ENCODE data around the gene AHI1.
"Not testable (repeated sequence)": the region's sequence is repeated elsewhere in the genome, so short reads cannot be mapped to it uniquely, and the experiment has no call there.

Gene AHI1

GRCh38 chr6:135358985-135359384, 138.6 kb downstream of the AHI1 start:
- intact Hi-C loops (cut with DNase I): no loop called here
- DNase-seq: no peak

GRCh38 chr6:135358251-135358821, 139.2 kb downstream of the AHI1 start:
- no peak for DNase-seq
- intact Hi-C loops (cut with DNase I): no loop called here

GRCh38 chr6:135354407-135354806, 143.1 kb downstream of the AHI1 start:
- DNase-seq: no peak
- intact Hi-C loops (cut with DNase I): no loop called here

GRCh38 chr6:135353113-135353512, 144.4 kb downstream of the AHI1 start:
- no peak for DNase-seq
- intact Hi-C loops (cut with DNase I): no loop called here

GRCh38 chr6:135351635-135352034, 145.9 kb downstream of the AHI1 start:
- intact Hi-C loops (cut with DNase I): no loop called here
- no peak for DNase-seq

- DNase-seq: no peak
- intact Hi-C loops (cut with DNase I): no loop called here
Observed at GRCh38 chr6:135347887-135348286, 149.7 kb downstream of the AHI1 start.

- intact Hi-C loops (cut with DNase I): no loop called here
- DNase-seq: no peak
Observed at GRCh38 chr6:135346747-135347146, 150.8 kb downstream of the AHI1 start.

- DNase-seq: no peak
- intact Hi-C loops (cut with DNase I): no loop called here
Observed at GRCh38 chr6:135344526-135344925, 153.0 kb downstream of the AHI1 start.

- intact Hi-C loops (cut with DNase I): not testable (repeated sequence)
Observed at GRCh38 chr6:135339920-135340319, 157.6 kb downstream of the AHI1 start.

GRCh38 chr6:135334169-135334568, 163.4 kb downstream of the AHI1 start:
- no peak for DNase-seq
- intact Hi-C loops (cut with DNase I): no loop called here

More at GRCh38 chr6:135339920-135340319, 157.6 kb downstream of the AHI1 start:
- DNase-seq: not testable (repeated sequence)

- intact Hi-C loops (cut with DNase I): no loop called here
- DNase-seq: no peak
Observed at GRCh38 chr6:135331002-135331401, 166.5 kb downstream of the AHI1 start.

- intact Hi-C loops (cut with DNase I): no loop called here
- no peak for DNase-seq
Observed at GRCh38 chr6:135329851-135330803, 167.4 kb downstream of the AHI1 start.

GRCh38 chr6:135328136-135328535, 169.4 kb downstream of the AHI1 start:
- intact Hi-C loops (cut with DNase I): no loop called here
- no peak for DNase-seq

GRCh38 chr6:135325624-135326424, 171.7 kb downstream of the AHI1 start:
- intact Hi-C loops (cut with DNase I): no loop called here
- DNase-seq: no peak

GRCh38 chr6:135324531-135324930, 173.0 kb downstream of the AHI1 start:
- intact Hi-C loops (cut with DNase I): no loop called here
- no peak for DNase-seq

- no peak for DNase-seq
- intact Hi-C loops (cut with DNase I): no loop called here
Observed at GRCh38 chr6:135323979-135324378, 173.6 kb downstream of the AHI1 start.

GRCh38 chr6:135323202-135323668, 174.3 kb downstream of the AHI1 start:
- DNase-seq: no peak
- intact Hi-C loops (cut with DNase I): no loop called here

GRCh38 chr6:135322427-135323201, 174.9 kb downstream of the AHI1 start:
- no peak for DNase-seq
- intact Hi-C loops (cut with DNase I): no loop called here
